Stimulated activated CD8-positive, alpha-beta memory T cell treated with anti-CD3 and anti-CD28 coated beads, Interleukin-2, amount 100 ng/mL, for 48 hours (primary cell): ENCODE measurements around the gene ARL16.

ENCODE experiments used
- DNase-seq, 2 donors: peaks; one replicate each; pipeline ENCODE4 v3.0.0-alpha.2; 2020; ENCODE audit warnings: low read depth in 2 of 2

The ARL16 gene

DNA sequence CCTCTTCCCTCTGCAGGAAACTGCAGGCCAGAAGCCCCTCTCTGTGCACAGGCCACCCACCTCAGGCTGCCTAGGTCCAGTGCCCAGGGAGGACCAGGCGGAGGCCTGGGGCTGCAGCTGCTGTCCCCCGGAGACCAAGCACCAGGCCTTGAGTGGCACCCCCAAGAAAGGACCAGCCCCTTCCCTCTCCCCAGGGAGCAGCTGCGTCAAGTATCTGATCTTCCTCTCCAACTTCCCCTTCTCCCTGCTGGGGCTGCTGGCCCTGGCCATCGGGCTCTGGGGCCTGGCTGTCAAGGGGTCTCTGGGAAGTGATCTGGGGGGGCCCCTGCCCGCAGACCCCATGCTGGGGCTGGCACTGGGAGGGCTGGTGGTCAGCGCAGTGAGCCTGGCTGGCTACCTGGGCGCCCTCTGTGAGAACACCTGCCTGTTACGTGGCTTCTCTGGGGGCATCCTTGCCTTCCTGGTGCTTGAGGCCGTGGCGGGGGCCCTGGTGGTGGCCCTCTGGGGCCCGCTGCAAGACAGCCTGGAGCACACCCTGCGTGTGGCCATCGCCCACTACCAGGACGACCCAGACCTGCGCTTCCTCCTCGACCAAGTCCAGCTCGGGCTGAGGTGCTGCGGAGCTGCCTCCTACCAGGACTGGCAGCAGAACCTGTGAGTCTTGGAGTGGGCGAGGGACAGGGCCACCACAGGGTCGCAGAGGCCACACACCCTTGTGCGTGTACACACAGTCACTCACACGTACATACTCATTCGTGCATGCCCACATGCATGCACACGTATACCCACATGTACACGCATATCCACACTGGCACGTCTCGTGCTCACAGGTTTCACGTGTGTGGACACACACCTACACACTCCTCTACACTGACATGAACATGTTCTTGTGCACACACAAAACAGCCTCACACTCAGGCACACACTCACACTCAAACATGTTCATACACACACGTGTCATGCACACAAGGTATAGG lies 38.3 kb downstream of the ARL16 start:
- no peak for DNase-seq

DNA sequence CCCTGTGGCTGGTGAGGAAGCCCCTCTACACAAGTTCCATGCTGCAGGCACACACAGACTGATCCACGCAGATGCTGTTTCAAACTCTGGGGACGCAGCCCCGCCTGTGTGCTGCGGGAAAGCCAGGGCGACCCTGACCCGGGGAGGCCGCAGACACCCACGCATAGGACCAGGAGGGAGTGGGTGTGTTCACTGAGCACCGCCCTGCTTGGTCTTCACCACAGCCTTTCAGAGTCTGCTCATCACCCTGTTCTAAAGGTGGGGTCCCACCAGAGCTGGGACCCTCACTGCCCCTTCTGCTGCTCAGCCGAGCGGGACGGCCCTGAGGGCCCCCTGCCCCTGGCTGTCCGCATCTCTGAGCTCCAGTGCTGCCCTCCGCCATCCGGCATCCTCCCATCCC lies 39.1 kb downstream of the ARL16 start:
- DNase-seq, result no peak

DNA sequence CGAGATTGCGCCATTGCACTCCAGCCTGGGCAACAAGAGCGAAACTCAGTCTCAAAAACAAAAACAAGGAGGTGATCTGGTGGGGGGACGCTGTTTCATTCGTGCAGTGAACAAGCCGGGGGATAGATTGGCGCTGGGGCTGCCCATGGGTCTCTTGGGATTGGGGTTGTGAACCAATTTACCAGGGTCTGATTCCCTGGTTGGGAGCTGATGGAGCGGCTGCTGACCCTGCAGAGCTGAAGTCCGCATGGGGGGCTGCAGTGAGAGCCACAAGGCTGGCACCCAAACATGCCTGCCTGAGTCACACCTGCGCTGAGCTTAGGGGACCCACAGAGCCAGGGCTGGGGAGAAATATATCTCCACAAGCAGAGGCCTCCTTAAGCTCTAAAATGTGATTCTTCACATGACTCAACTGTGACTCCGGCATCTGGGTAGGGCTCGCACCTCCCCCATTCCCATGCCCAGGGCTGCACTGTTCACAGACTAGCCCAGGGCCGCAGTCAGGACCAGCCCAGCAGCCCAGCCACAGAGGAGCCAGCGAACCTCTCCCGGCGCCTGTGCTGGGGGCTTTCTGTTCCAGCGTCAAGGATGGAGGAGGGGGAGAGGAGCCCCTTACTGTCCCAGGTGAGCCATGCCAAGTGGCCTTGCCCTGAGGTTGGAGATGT lies 41.6 kb downstream of the ARL16 start:
- DNase-seq, result no peak

DNA sequence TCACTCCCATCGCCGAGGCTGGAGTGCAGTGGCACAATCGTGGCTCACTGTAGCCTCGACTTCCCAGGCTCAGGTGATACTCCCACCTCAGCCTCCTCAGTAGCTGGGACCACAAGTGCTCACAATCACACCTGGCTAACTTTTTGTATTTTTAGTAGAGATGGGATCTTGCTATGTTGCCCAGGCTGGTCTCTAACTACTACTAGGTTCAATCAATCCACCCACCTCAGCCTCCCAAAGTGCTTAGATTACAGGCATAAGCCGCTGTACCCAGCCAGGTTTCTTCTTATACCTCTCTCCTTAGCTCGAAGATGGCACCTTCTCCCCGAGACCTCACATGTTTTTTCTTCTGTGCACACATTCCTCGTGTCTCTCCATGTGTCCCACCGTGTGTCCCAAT lies 43.6 kb downstream of the ARL16 start:
- DNase-seq, result no peak

DNA sequence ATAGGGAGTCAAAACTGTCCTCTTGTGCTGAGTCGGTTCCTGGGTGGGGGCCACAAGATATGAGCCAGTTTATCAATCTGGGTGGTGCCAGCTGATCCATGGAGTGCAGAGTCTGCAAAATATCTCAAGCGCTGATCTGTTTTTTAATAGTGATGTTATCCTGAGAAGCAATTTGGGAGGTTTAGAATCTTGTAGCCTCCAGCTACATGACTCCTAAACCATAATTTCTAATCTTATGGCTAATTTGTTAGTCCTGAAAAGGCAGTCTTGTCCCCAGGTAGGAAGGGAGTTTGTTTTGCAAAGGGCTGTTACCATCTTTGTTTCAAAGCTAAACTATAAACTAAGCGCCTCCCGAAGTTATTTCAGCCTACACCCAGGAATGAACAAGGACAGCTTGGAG lies 44.9 kb downstream of the ARL16 start:
- DNase-seq, result no peak

DNA sequence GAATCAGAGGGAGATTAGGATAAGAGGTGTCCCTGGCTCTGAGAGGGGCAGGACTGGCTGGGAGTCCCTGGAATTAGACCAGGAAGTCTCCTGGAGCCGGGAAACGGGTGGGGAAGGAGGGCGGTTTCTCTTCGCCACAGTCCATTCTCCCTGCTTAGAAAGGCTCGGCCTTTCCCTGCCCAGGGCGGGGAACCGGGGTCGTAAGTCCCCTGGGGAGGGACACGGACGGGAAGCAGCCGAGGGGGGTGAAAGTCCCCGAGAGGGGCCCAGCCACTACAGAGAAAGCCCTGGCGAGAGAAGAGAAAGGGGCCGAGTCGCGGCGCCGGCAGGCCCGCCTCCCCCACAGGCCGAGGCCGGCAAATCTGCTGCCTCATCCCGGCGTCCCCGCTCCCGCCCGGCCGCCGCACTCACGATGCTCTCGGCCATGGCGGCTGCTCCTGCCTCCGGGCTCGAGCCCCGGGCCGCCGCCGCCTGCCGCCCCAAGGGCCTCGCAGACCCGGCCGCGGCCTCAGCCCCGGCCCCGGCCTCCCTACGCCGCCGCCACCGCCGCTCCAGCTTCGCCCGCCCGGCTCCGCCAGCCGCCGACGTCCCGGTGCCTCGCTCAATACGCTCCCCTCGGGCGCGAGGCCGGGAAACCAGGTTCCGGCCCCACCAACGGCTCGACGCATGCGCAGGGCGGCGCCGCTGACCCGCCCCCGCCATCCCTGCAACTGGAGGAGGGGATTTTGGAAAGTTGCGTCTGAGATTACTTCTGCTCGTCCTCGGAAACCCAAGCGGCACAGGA lies 46.9 kb downstream of the ARL16 start, which contains the start of the genes NPLOC4 and TSPAN10:
TSS of gene NPLOC4 (minus strand) at position 608 of the 784 bp plus-strand sequence. CDS start at position 426, 182 bp downstream.
TSS of gene TSPAN10 (plus strand) at position 692 of the 784 bp plus-strand sequence. CDS start 5,217 bp downstream, outside the sequence.
- DNase-seq, result peak; percentile 79

DNA sequence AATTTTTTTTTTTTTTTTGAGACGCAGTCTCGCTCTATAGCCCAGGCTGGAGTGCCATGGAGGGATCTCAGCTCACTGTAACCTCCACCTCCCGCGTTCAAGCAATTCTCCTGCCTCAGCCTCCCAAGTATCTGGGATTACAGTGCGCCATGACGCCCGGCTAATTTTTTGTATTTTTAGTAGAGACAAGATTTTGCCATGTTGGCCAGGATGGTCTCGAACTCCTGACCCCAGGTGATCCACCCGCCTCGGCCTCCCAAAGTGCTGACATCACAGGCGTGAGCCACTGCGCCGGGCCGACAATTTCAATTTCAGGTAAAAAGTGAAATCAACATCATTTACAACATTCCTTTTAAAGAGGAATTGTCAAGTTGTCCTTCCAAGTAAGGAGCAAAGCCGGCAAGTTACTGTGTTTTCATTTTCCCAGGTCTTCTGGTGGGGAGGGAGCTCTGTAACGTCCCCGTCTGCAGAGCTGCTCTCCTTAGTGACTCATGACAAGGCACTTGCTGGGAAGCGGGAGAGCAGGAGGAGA lies 47.6 kb downstream of the ARL16 start:
- DNase-seq, result no peak

DNA sequence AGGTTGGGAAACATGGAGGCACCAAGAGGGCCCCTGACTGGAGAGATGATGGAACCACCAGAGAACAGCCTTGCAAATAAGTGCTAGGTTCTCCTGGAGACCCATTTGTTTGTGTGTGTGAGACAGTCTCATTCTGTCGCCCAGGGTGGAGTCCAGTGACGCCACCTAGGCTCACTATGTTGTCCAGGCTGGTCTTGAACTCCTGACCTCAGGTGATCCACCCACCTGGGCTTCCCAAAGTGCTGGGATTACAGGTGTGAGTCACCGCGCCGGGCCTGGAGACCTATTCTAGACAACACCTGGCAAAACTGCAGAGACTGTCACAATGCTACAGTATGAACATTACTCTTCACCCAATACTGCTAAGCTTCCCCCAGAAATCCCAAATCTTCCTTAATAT lies 48.2 kb downstream of the ARL16 start:
- DNase-seq, result no peak

DNA sequence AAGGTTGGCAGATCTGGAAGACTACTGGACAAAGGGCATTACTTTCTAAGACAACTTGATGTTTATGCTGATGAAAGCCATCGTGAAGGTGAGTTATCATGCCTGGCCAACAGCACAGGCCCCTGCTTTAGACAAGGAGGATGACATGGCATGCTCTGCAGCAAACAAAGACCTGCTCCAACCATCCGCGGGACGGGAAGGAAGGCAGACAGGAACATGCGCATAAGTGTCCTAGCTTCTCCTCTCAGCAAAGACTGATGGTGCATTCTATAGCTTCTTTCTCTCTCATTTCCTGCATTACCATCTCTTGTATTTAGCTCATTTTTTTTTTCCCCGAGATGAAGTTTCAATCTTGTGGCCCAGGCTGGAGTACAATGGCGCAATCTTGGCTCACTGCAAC lies 52.1 kb downstream of the ARL16 start:
- no peak for DNase-seq
